ENCODE results near the gene FGFR4. TPM values are rescaled to one million over a fixed set of nuclear protein-coding genes. Genes with fewer than 3 reads are reported as not detected.

FGFR4 gene
- total RNA-seq, 2 donors from 2014 or later: 1.7 to 2.4 TPM

- no peak for ATAC-seq (replicated peaks)
- no peaks in the 10 kb centered on the region for H3K9me3 Mint-ChIP-seq
- peaks cover 20% of the 10 kb centered on the region for H3K4me1 Mint-ChIP-seq
- H3K27ac Mint-ChIP-seq: peak overlapping the region; percentile 13
- H3K4me3 Mint-ChIP-seq: no peak overlapping the region
- H3K27me3 Mint-ChIP-seq: no peaks in the 10 kb centered on the region
- H3K36me3 Mint-ChIP-seq (ENCODE audit: low read depth): peaks cover 98% of the 10 kb centered on the region
Measured at GRCh38 chr5:177142778-177143177, 56.1 kb downstream of the FGFR4 start.

GRCh38 chr5:177146891-177147638, 60.4 kb downstream of the FGFR4 start:
- Mint-ChIP-seq H3K27me3 (no peaks in the 10 kb centered on the region), H3K4me3 (no peak overlapping the region), H3K36me3 (ENCODE audit: low read depth) (peaks cover 96% of the 10 kb centered on the region), H3K27ac (no peak overlapping the region), H3K9me3 (no peaks in the 10 kb centered on the region), H3K4me1 (peaks cover 4% of the 10 kb centered on the region)
- ATAC-seq (replicated peaks): no peak

Other genes with a start within 250 kb of the FGFR4 start
- under 1 TPM; 0.29 to 0.76 TPM for gene HK3, start 187.6 kb upstream of the FGFR4 start, total RNA-seq
- 10 to 100 TPM; 42.5 to 43.0 TPM for gene UIMC1, start 80.1 kb upstream of the FGFR4 start, total RNA-seq
- 10 to 100 TPM; 18.5 to 22.5 TPM for gene ZNF346, start 64.2 kb upstream of the FGFR4 start, total RNA-seq
- 10 to 100 TPM; 66.7 to 86.1 TPM for gene NSD1, start 46.9 kb downstream of the FGFR4 start, total RNA-seq
- 10 to 100 TPM; 21.5 to 28.7 TPM for gene RAB24, start 216.8 kb downstream of the FGFR4 start, total RNA-seq
- gene PRELID1, start 216.9 kb downstream of the FGFR4 start, total RNA-seq: 100 to 1,000 TPM; 142 to 314 TPM
- 10 to 100 TPM; 21.9 to 26.0 TPM for gene MXD3, start 225.0 kb downstream of the FGFR4 start, total RNA-seq

Data from activated T-helper 17 cell treated with anti-CD3 and anti-CD28 coated beads, Interleukin-2, amount 50 U/mL, for 72 hours (primary cell).